ENCODE measurements around the gene DENND5A.

The DENND5A gene

DNA sequence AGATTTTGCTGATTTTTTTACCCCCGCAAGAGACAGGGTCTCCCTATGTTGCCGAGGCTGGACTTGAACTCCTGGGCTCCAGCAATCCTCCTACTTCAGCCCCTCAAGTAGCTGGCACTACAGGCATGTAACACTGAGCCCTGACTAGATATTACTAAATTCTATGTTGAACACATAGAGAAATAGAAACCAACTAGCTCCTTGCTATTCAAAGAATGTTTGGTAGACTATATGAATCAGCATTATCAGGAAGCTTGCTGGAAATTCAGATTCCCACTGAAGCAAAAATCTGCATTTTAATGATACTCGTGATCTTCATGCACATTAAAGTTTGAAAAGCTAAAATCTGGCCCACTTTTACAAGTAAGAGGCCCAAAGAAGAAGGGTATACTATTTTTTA is 37.3 kb upstream of the DENND5A start:
- Histone ChIP-seq H3K27me3 (no peaks in the 10 kb centered on the region), H3K36me3 (no peaks in the 10 kb centered on the region), H3K4me3 (ENCODE audit: low read depth, low read length) (no peak overlapping the region), H3K4me1 (no peaks in the 10 kb centered on the region), H3K9me3 (no peaks in the 10 kb centered on the region)
- no peak for TF ChIP-seq CTCF (IDR thresholded peaks at IDR 0.05; ENCODE audit: low read depth, low read length)
- no peak for DNase-seq

DNA sequence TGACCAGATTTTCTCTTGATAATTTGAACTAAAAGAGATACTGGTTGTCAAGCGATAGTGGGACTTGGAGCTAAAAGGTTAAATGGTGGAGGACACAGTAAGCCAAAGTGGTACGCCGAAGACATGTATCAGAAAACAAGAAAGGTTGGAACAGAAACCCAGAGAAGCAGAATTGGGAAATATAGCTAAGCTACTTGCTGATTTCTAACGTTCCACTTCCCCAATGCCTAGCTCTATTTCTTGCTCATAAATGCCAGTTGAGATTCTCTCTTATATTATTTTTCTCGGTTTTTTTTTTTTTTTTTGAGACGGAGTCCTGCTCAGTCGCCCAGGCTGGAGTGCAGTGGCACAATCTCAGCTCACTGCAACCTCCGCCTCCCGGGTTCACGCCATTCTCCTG is 36.6 kb upstream of the DENND5A start:
- no peaks in the 10 kb centered on the region for H3K27me3 ChIP-seq
- TF ChIP-seq CTCF (IDR thresholded peaks at IDR 0.05; ENCODE audit: low read depth, low read length), result no peak

DNA sequence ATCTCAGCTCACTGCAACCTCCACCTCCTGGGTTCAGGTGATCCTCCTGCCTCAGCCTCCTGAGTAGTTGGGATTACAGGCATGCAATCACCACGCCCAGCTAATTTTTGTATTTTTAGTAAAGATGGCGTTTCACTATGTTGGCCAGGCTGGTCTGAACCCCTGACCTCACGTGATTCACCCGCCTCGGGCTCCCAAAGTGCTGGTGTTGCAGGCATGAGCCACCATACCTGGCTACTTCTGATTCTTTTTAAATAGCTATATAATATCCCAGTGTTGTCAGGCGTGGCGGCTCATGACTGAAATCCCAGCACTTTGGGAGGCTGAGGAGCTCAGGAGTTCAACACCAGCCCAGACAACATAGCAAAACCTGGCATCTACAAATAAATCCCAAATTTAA is 28.5 kb upstream of the DENND5A start:
- no peaks in the 10 kb centered on the region for H3K36me3 ChIP-seq
- no peak for DNase-seq

More for the DNA sequence above, 36.6 kb upstream of the DENND5A start:
- Histone ChIP-seq H3K9me3 (no peaks in the 10 kb centered on the region), H3K4me3 (ENCODE audit: low read depth, low read length) (no peak overlapping the region), H3K4me1 (no peaks in the 10 kb centered on the region), H3K36me3 (no peaks in the 10 kb centered on the region)
- no peak for DNase-seq

DNA sequence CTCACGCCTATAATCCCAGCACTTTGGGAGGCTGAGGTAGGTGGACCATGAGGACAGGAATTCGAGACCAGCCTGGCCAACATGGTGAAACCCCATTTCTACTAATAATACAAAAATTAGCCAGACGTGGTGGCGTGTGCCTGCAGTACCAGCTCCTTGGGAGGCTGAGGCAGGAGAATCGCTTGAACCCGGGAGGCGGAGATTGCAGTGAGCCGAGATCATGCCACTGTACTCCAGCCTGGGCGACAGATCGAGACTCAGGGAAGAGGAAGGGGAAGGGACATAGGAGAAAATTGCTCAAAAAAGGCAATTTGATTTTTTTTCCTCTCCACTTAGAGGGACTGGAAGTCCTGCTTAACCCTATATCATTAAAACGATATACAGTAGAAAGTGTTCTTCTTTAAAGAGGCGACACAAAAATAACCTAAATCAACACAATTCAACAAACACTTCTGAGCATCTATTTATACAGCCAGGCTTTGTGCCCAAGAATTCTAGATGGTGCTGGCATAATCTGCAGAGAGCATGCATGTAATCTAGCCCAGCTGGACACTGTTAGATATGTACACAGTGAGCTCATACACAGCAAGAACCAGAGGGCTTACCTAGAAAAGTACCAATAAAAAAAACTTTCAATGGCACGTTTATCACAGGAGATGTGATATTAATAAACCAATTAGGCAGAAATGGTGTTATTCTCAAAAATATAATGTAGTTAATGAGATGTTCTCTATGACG is 20.9 kb upstream of the DENND5A start:
- Histone ChIP-seq H3K27me3 (no peaks in the 10 kb centered on the region), H3K4me1 (no peaks in the 10 kb centered on the region), H3K9me3 (no peaks in the 10 kb centered on the region), H3K4me3 (ENCODE audit: low read depth, low read length) (no peak overlapping the region), H3K36me3 (no peaks in the 10 kb centered on the region)
- no peak for TF ChIP-seq CTCF (IDR thresholded peaks at IDR 0.05; ENCODE audit: low read depth, low read length)
- DNase-seq, result no peak

More for the DNA sequence above, 28.5 kb upstream of the DENND5A start:
- Histone ChIP-seq H3K9me3 (no peaks in the 10 kb centered on the region), H3K4me1 (no peaks in the 10 kb centered on the region), H3K27me3 (no peaks in the 10 kb centered on the region), H3K4me3 (ENCODE audit: low read depth, low read length) (no peak overlapping the region)
- TF ChIP-seq CTCF (IDR thresholded peaks at IDR 0.05; ENCODE audit: low read depth, low read length), result no peak

- no peak overlapping the region for H3K4me3 ChIP-seq (ENCODE audit: low read depth, low read length)
- no peak for DNase-seq
- H3K9me3 ChIP-seq, result no peaks in the 10 kb centered on the region
- H3K36me3 ChIP-seq, result no peaks in the 10 kb centered on the region
- TF ChIP-seq CTCF (IDR thresholded peaks at IDR 0.05; ENCODE audit: low read depth, low read length), result no peak
- H3K4me1 ChIP-seq, result no peaks in the 10 kb centered on the region
- H3K27me3 ChIP-seq, result no peaks in the 10 kb centered on the region
Measured at GRCh38 chr11:9280655-9281301, 15.6 kb upstream of the DENND5A start.

GRCh38 chr11:9277176-9277575 is 12.0 kb upstream of the DENND5A start:
- no peak overlapping the region for H3K4me3 ChIP-seq (ENCODE audit: low read depth, low read length)
- no peaks in the 10 kb centered on the region for H3K4me1 ChIP-seq
- H3K27me3 ChIP-seq, result no peaks in the 10 kb centered on the region
- no peaks in the 10 kb centered on the region for H3K36me3 ChIP-seq
- DNase-seq, result no peak
- no peaks in the 10 kb centered on the region for H3K9me3 ChIP-seq
- no peak for TF ChIP-seq CTCF (IDR thresholded peaks at IDR 0.05; ENCODE audit: low read depth, low read length)
